ENCODE measurements around the gene FFAR1. TPM values are rescaled to one million over a fixed set of nuclear protein-coding genes. Genes with fewer than 3 reads are reported as not detected.
"Not testable (repeated sequence)": the region's sequence is repeated elsewhere in the genome, so short reads cannot be mapped to it uniquely, and the experiment has no call there.

Gene FFAR1
- total RNA-seq, 2 experiments from 2014 or later: 0.23 to 0.35 TPM

DNA sequence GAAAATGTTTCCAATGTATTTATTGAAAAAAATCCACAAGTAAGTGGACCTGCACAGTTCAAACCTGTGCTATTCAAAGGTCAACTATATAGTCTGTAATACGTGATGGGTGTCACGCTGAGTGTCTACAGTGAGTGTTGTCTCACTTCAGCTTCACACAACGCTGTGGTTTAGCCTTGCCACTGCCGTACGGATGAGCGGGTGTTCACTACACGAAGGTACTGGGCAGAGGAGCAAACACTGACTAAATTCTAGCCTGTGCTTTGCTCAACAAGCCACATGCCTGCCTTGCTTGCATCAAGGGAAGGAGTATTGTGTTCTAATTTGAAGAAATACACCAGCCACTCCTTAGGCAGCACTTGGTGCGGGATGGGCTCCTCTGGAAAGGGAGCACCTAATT lies 7.2 kb downstream of the FFAR1 start:
- Mint-ChIP-seq H3K4me1 (peaks cover 18% of the 10 kb centered on the region), H3K27ac (no peak overlapping the region), H3K9me3 (ENCODE audit: low read depth) (no peaks in the 10 kb centered on the region), H3K36me3 (ENCODE audit: low read depth) (no peaks in the 10 kb centered on the region), H3K27me3 (no peaks in the 10 kb centered on the region), H3K4me3 (no peak overlapping the region)
- intact Hi-C loops (cut with DNase I, micrococcal nuclease): loop anchor here in 1 of 2 experiments (5.0 kb wide), 2 partner anchors 237 to 257 kb away; partner anchors contain the start of gene HAUS5
- no peak for ATAC-seq
- POLR2A ChIA-PET: no interaction called here
- CTCF ChIA-PET: interaction anchor here (2.6 to 4.5 kb wide), 2 partner anchors 114 to 140 kb away, joined by 34 to 54 read pairs; no protein-coding TSS in a partner anchor
- DNase-seq: no peak

GRCh38 chr19:35355791-35356460 lies 8.2 kb downstream of the FFAR1 start:
- intact Hi-C loops (cut with DNase I, micrococcal nuclease): no loop called here
- Mint-ChIP-seq H3K27ac (no peak overlapping the region), H3K27me3 (peaks cover 3% of the 10 kb centered on the region), H3K4me3 (no peak overlapping the region), H3K36me3 (ENCODE audit: low read depth) (no peaks in the 10 kb centered on the region), H3K9me3 (ENCODE audit: low read depth) (no peaks in the 10 kb centered on the region), H3K4me1 (peaks cover 18% of the 10 kb centered on the region)
- CTCF ChIA-PET: interaction anchor here (0.6 to 4.5 kb wide), 6 partner anchors 43 to 140 kb away, joined by 3 to 54 read pairs (median 4); no protein-coding TSS in a partner anchor
- POLR2A ChIA-PET: interaction anchor here (0.6 kb wide), 1 partner anchor 35 kb away, joined by 6 read pairs; no protein-coding TSS in a partner anchor
- no peak for ATAC-seq
- no peak for DNase-seq

DNA sequence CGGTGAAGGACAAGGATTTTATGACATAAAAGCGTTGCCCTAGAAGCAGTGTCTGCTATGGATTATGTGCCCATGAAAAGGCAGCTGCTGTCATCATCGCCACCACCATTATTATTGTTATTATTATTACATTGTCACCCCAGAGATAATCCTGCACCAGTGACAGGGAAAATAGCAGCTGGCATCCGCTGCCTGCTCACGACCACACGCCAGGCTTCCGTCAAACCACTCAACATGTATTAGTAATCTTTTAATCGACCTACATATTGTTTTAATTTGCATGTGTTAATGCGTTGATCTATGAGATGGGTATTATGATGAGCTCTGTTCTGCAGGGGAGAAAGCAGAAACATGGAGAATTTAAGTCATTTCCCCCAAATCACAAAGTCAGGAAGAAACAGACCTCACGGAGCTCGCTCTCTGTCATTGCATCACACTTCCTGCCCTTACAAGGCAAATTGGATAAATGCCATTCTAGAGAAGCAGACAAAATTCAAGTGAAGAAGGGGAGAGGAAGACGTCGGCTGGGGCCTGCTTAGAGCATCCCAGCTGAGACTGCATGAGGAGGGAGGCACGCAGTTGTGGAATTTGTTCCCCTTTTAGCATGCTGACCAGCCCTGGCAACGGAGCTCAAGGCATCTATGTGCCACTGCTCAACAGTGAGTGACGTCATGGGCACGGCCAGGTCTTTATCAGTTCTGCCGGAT lies 10.3 kb downstream of the FFAR1 start, which contains the start of gene FFAR3:
Gene FFAR3 (plus strand): TSS at position 594 of the 707 bp plus-strand sequence. CDS start 431 bp downstream, outside the sequence.
- ATAC-seq (peak; percentile 53), DNase-seq (peak; percentile 29)
- no peaks in the 10 kb centered on the region for H3K36me3 Mint-ChIP-seq (ENCODE audit: low read depth)
- H3K27me3 Mint-ChIP-seq: peaks cover 10% of the 10 kb centered on the region
- H3K27ac Mint-ChIP-seq: peak within 1 kb of the TSS; percentile 82
- CTCF ChIA-PET: interaction anchor here (0.6 to 1.5 kb wide), 8 partner anchors 10 to 229 kb away, joined by 3 to 6 read pairs (median 3); partner anchors contain the start of gene FFAR1
- POLR2A ChIA-PET: no interaction called here
- intact Hi-C loops (cut with DNase I, micrococcal nuclease): no loop called here
- H3K4me1 Mint-ChIP-seq: peaks cover 13% of the 10 kb centered on the region
- H3K4me3 Mint-ChIP-seq: peak within 1 kb of the TSS; percentile 50
- no peaks in the 10 kb centered on the region for H3K9me3 Mint-ChIP-seq (ENCODE audit: low read depth)

DNA sequence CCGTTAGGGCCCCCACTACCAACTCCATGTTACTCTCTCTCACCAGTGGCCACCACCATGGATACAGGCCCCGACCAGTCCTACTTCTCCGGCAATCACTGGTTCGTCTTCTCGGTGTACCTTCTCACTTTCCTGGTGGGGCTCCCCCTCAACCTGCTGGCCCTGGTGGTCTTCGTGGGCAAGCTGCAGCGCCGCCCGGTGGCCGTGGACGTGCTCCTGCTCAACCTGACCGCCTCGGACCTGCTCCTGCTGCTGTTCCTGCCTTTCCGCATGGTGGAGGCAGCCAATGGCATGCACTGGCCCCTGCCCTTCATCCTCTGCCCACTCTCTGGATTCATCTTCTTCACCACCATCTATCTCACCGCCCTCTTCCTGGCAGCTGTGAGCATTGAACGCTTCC lies 11.1 kb downstream of the FFAR1 start:
- peaks cover 13% of the 10 kb centered on the region for H3K4me1 Mint-ChIP-seq
- H3K27ac Mint-ChIP-seq; POLR2A ChIA-PET; H3K9me3 Mint-ChIP-seq (ENCODE audit: low read depth); intact Hi-C loops (cut with DNase I, micrococcal nuclease); ATAC-seq; DNase-seq; H3K36me3 Mint-ChIP-seq (ENCODE audit: low read depth); H3K4me3 Mint-ChIP-seq: not testable (repeated sequence)
- H3K27me3 Mint-ChIP-seq: peaks cover 10% of the 10 kb centered on the region
- CTCF ChIA-PET: interaction anchor here (1.3 to 1.5 kb wide), 2 partner anchors 11 to 99 kb away, joined by 3 to 6 read pairs; partner anchors contain the start of gene FFAR1

GRCh38 chr19:35359395-35359794 lies 11.7 kb downstream of the FFAR1 start:
- H3K4me1 Mint-ChIP-seq: peaks cover 13% of the 10 kb centered on the region
- ATAC-seq; CTCF ChIA-PET; H3K9me3 Mint-ChIP-seq (ENCODE audit: low read depth); intact Hi-C loops (cut with DNase I, micrococcal nuclease); DNase-seq; H3K36me3 Mint-ChIP-seq (ENCODE audit: low read depth); H3K4me3 Mint-ChIP-seq; H3K27ac Mint-ChIP-seq; POLR2A ChIA-PET: not testable (repeated sequence)
- peaks cover 10% of the 10 kb centered on the region for H3K27me3 Mint-ChIP-seq

- H3K4me3 Mint-ChIP-seq; H3K36me3 Mint-ChIP-seq (ENCODE audit: low read depth); DNase-seq; H3K27ac Mint-ChIP-seq; intact Hi-C loops (cut with DNase I, micrococcal nuclease); H3K9me3 Mint-ChIP-seq (ENCODE audit: low read depth); POLR2A ChIA-PET; ATAC-seq; CTCF ChIA-PET: not testable (repeated sequence)
- Mint-ChIP-seq H3K4me1 (peaks cover 13% of the 10 kb centered on the region), H3K27me3 (peaks cover 12% of the 10 kb centered on the region)
Observed at GRCh38 chr19:35360081-35360480, 12.4 kb downstream of the FFAR1 start.

- peaks cover 12% of the 10 kb centered on the region for H3K27me3 Mint-ChIP-seq
- ChIA-PET POLR2A (no interaction called here), CTCF (interaction anchor here (1.3 kb wide), 1 partner anchor 8 kb away, joined by 3 read pairs; no protein-coding TSS in a partner anchor)
- DNase-seq: no peak
- intact Hi-C loops (cut with DNase I, micrococcal nuclease): no loop called here
- peaks cover 13% of the 10 kb centered on the region for H3K4me1 Mint-ChIP-seq
- H3K27ac Mint-ChIP-seq: no peak overlapping the region
- ATAC-seq: no peak
- no peak overlapping the region for H3K4me3 Mint-ChIP-seq
- H3K9me3 Mint-ChIP-seq (ENCODE audit: low read depth): no peaks in the 10 kb centered on the region
- H3K36me3 Mint-ChIP-seq (ENCODE audit: low read depth): no peaks in the 10 kb centered on the region
Observed at GRCh38 chr19:35360880-35361420, 13.2 kb downstream of the FFAR1 start.

GRCh38 chr19:35362261-35363000 lies 14.7 kb downstream of the FFAR1 start:
- DNase-seq (no peak), ATAC-seq (no peak)
- no peak overlapping the region for H3K4me3 Mint-ChIP-seq
- peaks cover 12% of the 10 kb centered on the region for H3K27me3 Mint-ChIP-seq
- H3K27ac Mint-ChIP-seq: peak overlapping the region; percentile 1
- H3K4me1 Mint-ChIP-seq: peaks cover 10% of the 10 kb centered on the region
- ChIA-PET CTCF (interaction anchor here (0.6 to 1.0 kb wide), 3 partner anchors 50 to 134 kb away, joined by 3 to 4 read pairs (median 4); no protein-coding TSS in a partner anchor), POLR2A (no interaction called here)
- intact Hi-C loops (cut with DNase I, micrococcal nuclease): no loop called here
- no peaks in the 10 kb centered on the region for H3K9me3 Mint-ChIP-seq (ENCODE audit: low read depth)
- H3K36me3 Mint-ChIP-seq (ENCODE audit: low read depth): no peaks in the 10 kb centered on the region

- Mint-ChIP-seq H3K4me3 (no peak overlapping the region), H3K27me3 (peaks cover 15% of the 10 kb centered on the region), H3K9me3 (ENCODE audit: low read depth) (no peaks in the 10 kb centered on the region), H3K27ac (no peak overlapping the region), H3K36me3 (ENCODE audit: low read depth) (no peaks in the 10 kb centered on the region), H3K4me1 (peaks cover 6% of the 10 kb centered on the region)
- no peak for ATAC-seq
- ChIA-PET POLR2A (no interaction called here), CTCF (interaction anchor here (0.6 to 1.6 kb wide), 3 partner anchors 10 to 132 kb away, joined by 3 to 7 read pairs (median 3); no protein-coding TSS in a partner anchor)
- no peak for DNase-seq
- intact Hi-C loops (cut with DNase I, micrococcal nuclease): no loop called here
Observed at GRCh38 chr19:35363001-35363590, 15.4 kb downstream of the FFAR1 start.

- H3K4me3 Mint-ChIP-seq: no peak overlapping the region
- no peaks in the 10 kb centered on the region for H3K9me3 Mint-ChIP-seq (ENCODE audit: low read depth)
- POLR2A ChIA-PET: interaction anchor here (0.6 kb wide), 1 partner anchor 338 kb away, joined by 4 read pairs; no protein-coding TSS in a partner anchor
- H3K27ac Mint-ChIP-seq: no peak overlapping the region
- CTCF ChIA-PET: interaction anchor here (0.7 to 1.6 kb wide), 3 partner anchors 11 to 131 kb away, joined by 3 to 7 read pairs (median 4); no protein-coding TSS in a partner anchor
- peaks cover 18% of the 10 kb centered on the region for H3K27me3 Mint-ChIP-seq
- H3K4me1 Mint-ChIP-seq: peaks cover 5% of the 10 kb centered on the region
- DNase-seq: no peak
- intact Hi-C loops (cut with DNase I, micrococcal nuclease): no loop called here
- ATAC-seq: no peak
- H3K36me3 Mint-ChIP-seq (ENCODE audit: low read depth): no peaks in the 10 kb centered on the region
Observed at GRCh38 chr19:35363711-35364425, 16.2 kb downstream of the FFAR1 start.

Measured in activated CD4-positive, alpha-beta T cell treated with anti-CD3 and anti-CD28 coated beads for 36 hours (primary cell).